Sigmoid colon (tissue), 3 donors: ENCODE data around the gene SLC47A2.

Experiments
- POLR2A ChIP-seq, 2 donors: fragments of 450-650 bp; IDR thresholded peaks; one replicate each; pipeline ENCODE4 v1.6.1; 2016; ENCODE audit warnings: antibody characterized with exemption in 2 of 2, mild to moderate bottlenecking in 2 of 2, moderate library complexity in 2 of 2
- TF ChIP-seq, protein P1 (sequence below), 4 experiments: fragments of 450-650 bp in 3 of 4; fragments of 200-600 bp in 1 of 4; IDR thresholded peaks; one replicate each; pipeline ENCODE4 v1.5.1; 2016 to 2019; ENCODE audit warnings: antibody characterized with exemption in 4 of 4, mild to moderate bottlenecking in 3 of 4, moderate library complexity in 2 of 4

DNA sequence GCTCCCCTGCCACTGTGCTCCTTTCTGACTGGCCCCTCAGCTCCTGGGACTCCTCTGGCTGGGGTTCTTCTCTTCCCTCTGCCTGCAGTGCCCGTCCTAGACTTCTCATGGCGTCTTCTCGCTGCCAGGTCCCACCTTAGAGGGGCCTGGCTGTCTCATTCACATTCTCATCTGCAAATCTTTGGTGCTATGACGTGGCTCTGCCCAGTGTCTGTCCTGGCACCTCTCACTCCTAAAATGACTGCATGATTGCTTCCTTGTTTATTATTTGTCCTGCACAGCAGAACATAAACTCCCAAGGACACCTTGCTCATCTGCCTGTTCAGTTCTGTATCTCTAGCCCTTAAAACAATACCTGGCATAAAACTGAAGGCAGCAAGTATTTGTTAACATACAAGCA is 86.3 kb downstream of the SLC47A2 start:
- no peak for TF ChIP-seq POLR2A (IDR thresholded peaks at IDR 0.05)
- TF ChIP-seq, protein P1, sequence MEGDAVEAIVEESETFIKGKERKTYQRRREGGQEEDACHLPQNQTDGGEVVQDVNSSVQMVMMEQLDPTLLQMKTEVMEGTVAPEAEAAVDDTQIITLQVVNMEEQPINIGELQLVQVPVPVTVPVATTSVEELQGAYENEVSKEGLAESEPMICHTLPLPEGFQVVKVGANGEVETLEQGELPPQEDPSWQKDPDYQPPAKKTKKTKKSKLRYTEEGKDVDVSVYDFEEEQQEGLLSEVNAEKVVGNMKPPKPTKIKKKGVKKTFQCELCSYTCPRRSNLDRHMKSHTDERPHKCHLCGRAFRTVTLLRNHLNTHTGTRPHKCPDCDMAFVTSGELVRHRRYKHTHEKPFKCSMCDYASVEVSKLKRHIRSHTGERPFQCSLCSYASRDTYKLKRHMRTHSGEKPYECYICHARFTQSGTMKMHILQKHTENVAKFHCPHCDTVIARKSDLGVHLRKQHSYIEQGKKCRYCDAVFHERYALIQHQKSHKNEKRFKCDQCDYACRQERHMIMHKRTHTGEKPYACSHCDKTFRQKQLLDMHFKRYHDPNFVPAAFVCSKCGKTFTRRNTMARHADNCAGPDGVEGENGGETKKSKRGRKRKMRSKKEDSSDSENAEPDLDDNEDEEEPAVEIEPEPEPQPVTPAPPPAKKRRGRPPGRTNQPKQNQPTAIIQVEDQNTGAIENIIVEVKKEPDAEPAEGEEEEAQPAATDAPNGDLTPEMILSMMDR (IDR thresholded peaks at IDR 0.05): no peak
